Measurements from ENCODE around the gene ZNF217.

- TF ChIP-seq, protein P1, sequence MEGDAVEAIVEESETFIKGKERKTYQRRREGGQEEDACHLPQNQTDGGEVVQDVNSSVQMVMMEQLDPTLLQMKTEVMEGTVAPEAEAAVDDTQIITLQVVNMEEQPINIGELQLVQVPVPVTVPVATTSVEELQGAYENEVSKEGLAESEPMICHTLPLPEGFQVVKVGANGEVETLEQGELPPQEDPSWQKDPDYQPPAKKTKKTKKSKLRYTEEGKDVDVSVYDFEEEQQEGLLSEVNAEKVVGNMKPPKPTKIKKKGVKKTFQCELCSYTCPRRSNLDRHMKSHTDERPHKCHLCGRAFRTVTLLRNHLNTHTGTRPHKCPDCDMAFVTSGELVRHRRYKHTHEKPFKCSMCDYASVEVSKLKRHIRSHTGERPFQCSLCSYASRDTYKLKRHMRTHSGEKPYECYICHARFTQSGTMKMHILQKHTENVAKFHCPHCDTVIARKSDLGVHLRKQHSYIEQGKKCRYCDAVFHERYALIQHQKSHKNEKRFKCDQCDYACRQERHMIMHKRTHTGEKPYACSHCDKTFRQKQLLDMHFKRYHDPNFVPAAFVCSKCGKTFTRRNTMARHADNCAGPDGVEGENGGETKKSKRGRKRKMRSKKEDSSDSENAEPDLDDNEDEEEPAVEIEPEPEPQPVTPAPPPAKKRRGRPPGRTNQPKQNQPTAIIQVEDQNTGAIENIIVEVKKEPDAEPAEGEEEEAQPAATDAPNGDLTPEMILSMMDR (IDR thresholded peaks at IDR 0.05): peak; percentile 91
- no peak for TF ChIP-seq RFX5 (IDR thresholded peaks at IDR 0.05)
- no peak for TF ChIP-seq USF2 (IDR thresholded peaks at IDR 0.05)
- no peak for TF ChIP-seq PHF8 (IDR thresholded peaks at IDR 0.05; ENCODE audit: borderline replicate concordance, low read depth)
- TF ChIP-seq RAD21 (conservative IDR thresholded peaks at IDR 0.05 in 1 of 2, IDR thresholded peaks at IDR 0.05 in 1 of 2): peak; percentile 83 to 91
- no peak for TF ChIP-seq HOXA7 (CRISPR knock-in tag; IDR thresholded peaks at IDR 0.05)
- TF ChIP-seq PBX3 (IDR thresholded peaks at IDR 0.05): no peak
- TF ChIP-seq BCL3 (IDR thresholded peaks at IDR 0.05): no peak
- TF ChIP-seq MAZ (IDR thresholded peaks at IDR 0.05; ENCODE audit: borderline replicate concordance, low read depth, low read length): no peak
- TF ChIP-seq, protein P2, sequence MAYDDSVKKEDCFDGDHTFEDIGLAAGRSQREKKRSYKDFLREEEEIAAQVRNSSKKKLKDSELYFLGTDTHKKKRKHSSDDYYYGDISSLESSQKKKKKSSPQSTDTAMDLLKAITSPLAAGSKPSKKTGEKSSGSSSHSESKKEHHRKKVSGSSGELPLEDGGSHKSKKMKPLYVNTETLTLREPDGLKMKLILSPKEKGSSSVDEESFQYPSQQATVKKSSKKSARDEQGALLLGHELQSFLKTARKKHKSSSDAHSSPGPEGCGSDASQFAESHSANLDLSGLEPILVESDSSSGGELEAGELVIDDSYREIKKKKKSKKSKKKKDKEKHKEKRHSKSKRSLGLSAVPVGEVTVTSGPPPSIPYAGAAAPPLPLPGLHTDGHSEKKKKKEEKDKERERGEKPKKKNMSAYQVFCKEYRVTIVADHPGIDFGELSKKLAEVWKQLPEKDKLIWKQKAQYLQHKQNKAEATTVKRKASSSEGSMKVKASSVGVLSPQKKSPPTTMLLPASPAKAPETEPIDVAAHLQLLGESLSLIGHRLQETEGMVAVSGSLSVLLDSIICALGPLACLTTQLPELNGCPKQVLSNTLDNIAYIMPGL (CRISPR knock-in tag; IDR thresholded peaks at IDR 0.05; ENCODE audit: borderline replicate concordance): no peak
- TF ChIP-seq MYC (IDR thresholded peaks at IDR 0.05; ENCODE audit: borderline replicate concordance, low read length): no peak
- TF ChIP-seq KDM5A (IDR thresholded peaks at IDR 0.05): 0 out of 2 replicates have a peak, but pooled peaks have one; percentile 28
- no peak for TF ChIP-seq POLR2A (IDR thresholded peaks at IDR 0.05; ENCODE audit: low read length)
- TF ChIP-seq, protein P3, sequence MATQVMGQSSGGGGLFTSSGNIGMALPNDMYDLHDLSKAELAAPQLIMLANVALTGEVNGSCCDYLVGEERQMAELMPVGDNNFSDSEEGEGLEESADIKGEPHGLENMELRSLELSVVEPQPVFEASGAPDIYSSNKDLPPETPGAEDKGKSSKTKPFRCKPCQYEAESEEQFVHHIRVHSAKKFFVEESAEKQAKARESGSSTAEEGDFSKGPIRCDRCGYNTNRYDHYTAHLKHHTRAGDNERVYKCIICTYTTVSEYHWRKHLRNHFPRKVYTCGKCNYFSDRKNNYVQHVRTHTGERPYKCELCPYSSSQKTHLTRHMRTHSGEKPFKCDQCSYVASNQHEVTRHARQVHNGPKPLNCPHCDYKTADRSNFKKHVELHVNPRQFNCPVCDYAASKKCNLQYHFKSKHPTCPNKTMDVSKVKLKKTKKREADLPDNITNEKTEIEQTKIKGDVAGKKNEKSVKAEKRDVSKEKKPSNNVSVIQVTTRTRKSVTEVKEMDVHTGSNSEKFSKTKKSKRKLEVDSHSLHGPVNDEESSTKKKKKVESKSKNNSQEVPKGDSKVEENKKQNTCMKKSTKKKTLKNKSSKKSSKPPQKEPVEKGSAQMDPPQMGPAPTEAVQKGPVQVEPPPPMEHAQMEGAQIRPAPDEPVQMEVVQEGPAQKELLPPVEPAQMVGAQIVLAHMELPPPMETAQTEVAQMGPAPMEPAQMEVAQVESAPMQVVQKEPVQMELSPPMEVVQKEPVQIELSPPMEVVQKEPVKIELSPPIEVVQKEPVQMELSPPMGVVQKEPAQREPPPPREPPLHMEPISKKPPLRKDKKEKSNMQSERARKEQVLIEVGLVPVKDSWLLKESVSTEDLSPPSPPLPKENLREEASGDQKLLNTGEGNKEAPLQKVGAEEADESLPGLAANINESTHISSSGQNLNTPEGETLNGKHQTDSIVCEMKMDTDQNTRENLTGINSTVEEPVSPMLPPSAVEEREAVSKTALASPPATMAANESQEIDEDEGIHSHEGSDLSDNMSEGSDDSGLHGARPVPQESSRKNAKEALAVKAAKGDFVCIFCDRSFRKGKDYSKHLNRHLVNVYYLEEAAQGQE (IDR thresholded peaks at IDR 0.05): no peak
Measured at GRCh38 chr20:53578492-53579222, 15.0 kb downstream of the ZNF217 start.

All from A549 (cell line).